ENCODE data around the gene CADM2.
"Not testable (repeated sequence)": the region's sequence is repeated elsewhere in the genome, so short reads cannot be mapped to it uniquely, and the experiment has no call there.

The CADM2 gene

GRCh38 chr3:85708325-85708724, 749.5 kb downstream of the CADM2 start:
- DNase-seq, result not testable (repeated sequence)

- no peak for DNase-seq
Observed at GRCh38 chr3:85709346-85709892, 750.6 kb downstream of the CADM2 start.

GRCh38 chr3:85710490-85710889, 751.7 kb downstream of the CADM2 start:
- DNase-seq, result no peak

GRCh38 chr3:85721409-85722145, 762.8 kb downstream of the CADM2 start:
- DNase-seq, result no peak

GRCh38 chr3:85725809-85726208, 767.0 kb downstream of the CADM2 start:
- DNase-seq, result no peak

- DNase-seq, result no peak
Observed at GRCh38 chr3:85726241-85726640, 767.5 kb downstream of the CADM2 start.

- DNase-seq, result no peak
Observed at GRCh38 chr3:85737846-85738245, 779.1 kb downstream of the CADM2 start.

- DNase-seq, result no peak
Observed at GRCh38 chr3:85740561-85740960, 781.8 kb downstream of the CADM2 start.

- no peak for DNase-seq
Observed at GRCh38 chr3:85758442-85758841, 799.7 kb downstream of the CADM2 start.

- no peak for DNase-seq
Observed at GRCh38 chr3:85760342-85760741, 801.6 kb downstream of the CADM2 start.

- DNase-seq, result no peak
Observed at GRCh38 chr3:85780806-85781205, 822.0 kb downstream of the CADM2 start.

GRCh38 chr3:85781806-85782205, 823.0 kb downstream of the CADM2 start:
- no peak for DNase-seq

GRCh38 chr3:85783291-85783690, 824.5 kb downstream of the CADM2 start:
- no peak for DNase-seq

- DNase-seq, result no peak
Observed at GRCh38 chr3:85785766-85786165, 827.0 kb downstream of the CADM2 start.

- DNase-seq, result no peak
Observed at GRCh38 chr3:85790445-85791030, 831.7 kb downstream of the CADM2 start.

- DNase-seq, result no peak
Observed at GRCh38 chr3:85796140-85796539, 837.4 kb downstream of the CADM2 start.

- no peak for DNase-seq
Observed at GRCh38 chr3:85800676-85801075, 841.9 kb downstream of the CADM2 start.

GRCh38 chr3:85801955-85802354, 843.2 kb downstream of the CADM2 start:
- DNase-seq, result no peak

GRCh38 chr3:85808755-85809154, 850.0 kb downstream of the CADM2 start:
- DNase-seq, result no peak

GRCh38 chr3:85821130-85821756, 862.5 kb downstream of the CADM2 start:
- DNase-seq, result no peak

- DNase-seq, result no peak
Observed at GRCh38 chr3:85835857-85836440, 877.2 kb downstream of the CADM2 start.

- DNase-seq, result no peak
Observed at GRCh38 chr3:85837402-85837801, 878.6 kb downstream of the CADM2 start.

- DNase-seq, result no peak
Observed at GRCh38 chr3:85838921-85839320, 880.1 kb downstream of the CADM2 start.

GRCh38 chr3:85842081-85842480, 883.3 kb downstream of the CADM2 start:
- DNase-seq, result no peak

All from T-helper 1 cell (primary cell).